Measurements from ENCODE around the gene C19orf67. TPM values are rescaled to one million over a fixed set of nuclear protein-coding genes. Genes with fewer than 3 reads are reported as not detected.

C19orf67 gene
- total RNA-seq, 5 donors from 2014 or later (not counting 1 experiment from before 2014, with no cell fraction given) = 0.53 to 0.98 (median 0.58) TPM; not detected in 2

DNA sequence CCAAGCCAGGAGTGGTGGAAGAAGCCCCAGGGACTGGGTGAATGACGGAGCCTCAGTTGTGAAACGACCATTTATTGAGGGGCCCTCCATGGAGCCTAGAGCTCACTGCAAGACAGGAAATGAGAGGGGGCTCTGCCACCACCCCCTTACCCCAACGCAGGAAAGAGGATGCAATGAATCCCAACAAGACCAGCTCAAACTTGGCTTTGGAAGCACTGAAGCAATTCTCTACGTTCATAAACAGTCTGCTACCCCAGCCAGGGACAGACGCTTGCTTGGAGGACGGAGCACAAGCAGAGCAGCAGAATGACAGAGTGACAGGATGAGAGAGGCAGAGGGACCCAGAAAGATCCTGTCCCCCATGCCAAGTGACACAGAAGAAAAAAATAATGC is 30.9 kb upstream of the C19orf67 start:
- Histone ChIP-seq H3K36me3 (ENCODE audit: control insufficient read depth in 2 of 2, extremely low read depth in 1 of 2, insufficient read depth in 1 of 2, low read length in 1 of 2) (no peaks in the 10 kb centered on the region), H3K27ac (ENCODE audit: low read length) (no peak overlapping the region), H3K4me3 (ENCODE audit: control insufficient read depth in 1 of 2, extremely low read depth in 1 of 2, low read length in 1 of 2) (peak overlapping the region; percentile 74 to 78), H3K9me3 (no peaks in the 10 kb centered on the region), H3K4me1 (ENCODE audit: control insufficient read depth in 1 of 2, extremely low read depth in 1 of 2, insufficient read depth in 2 of 2, low read length in 2 of 2) (peaks cover 31 to 61% of the 10 kb centered on the region in 2 experiments), H3K27me3 (replicated peaks in 1 of 2; ENCODE audit: control insufficient read depth in 2 of 2, extremely low read depth in 1 of 2, insufficient read depth in 2 of 2, low read length in 1 of 2) (no peaks in the 10 kb centered on the region)
- DNase-seq (no peak), ATAC-seq (replicated peaks in 1 of 4) (no peak)
- 25% methylated on average over 5 of the region's 6 CpGs for WGBS (ENCODE audit: insufficient coverage)
- H3K27me3 Mint-ChIP-seq = no peaks in the 10 kb centered on the region
- peak overlapping the region; percentile 88 to 95 (median 92) for H3K4me3 Mint-ChIP-seq
- H3K36me3 Mint-ChIP-seq = no peaks in the 10 kb centered on the region
- peak overlapping the region; percentile 72 to 80 for H3K27ac Mint-ChIP-seq
- H3K4me1 Mint-ChIP-seq = peaks cover 44 to 58% (median 57%) of the 10 kb centered on the region in 3 donors
- POLR2A ChIA-PET = interaction anchor here in 1 of 2 donors (0.5 to 0.6 kb wide), 2 partner anchors 323 to 839 kb away, joined by 3 read pairs; no protein-coding TSS in a partner anchor
- H3K9me3 Mint-ChIP-seq = no peaks in the 10 kb centered on the region
- CTCF ChIA-PET = interaction anchor here in 1 of 2 donors (0.6 to 2.3 kb wide), 3 partner anchors 20 to 342 kb away, joined by 3 to 10 read pairs (median 7); partner anchors contain the start of gene ASF1B

DNA sequence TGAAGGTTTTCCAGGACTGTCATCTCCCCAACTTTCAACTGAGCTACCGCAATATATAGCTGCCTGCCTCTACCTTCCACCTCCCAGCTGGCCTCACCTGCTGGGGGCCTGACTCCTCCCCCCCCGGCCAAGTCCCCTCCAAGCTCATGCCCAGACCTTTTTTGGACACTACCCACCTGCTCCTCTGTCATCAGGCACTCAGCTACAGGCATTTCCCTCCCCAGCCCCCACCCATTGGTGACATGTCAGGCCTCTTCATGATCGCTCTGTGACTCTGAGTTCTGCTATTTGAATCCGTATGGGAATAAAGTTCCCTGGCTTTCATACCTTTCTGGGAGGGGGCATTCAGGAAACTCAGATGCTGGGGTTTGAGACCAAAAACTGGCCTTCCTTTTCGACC is 30.2 kb upstream of the C19orf67 start:
- no peaks in the 10 kb centered on the region for H3K36me3 ChIP-seq (ENCODE audit: control insufficient read depth in 2 of 2, extremely low read depth in 1 of 2, insufficient read depth in 1 of 2, low read length in 1 of 2)
- H3K9me3 ChIP-seq = no peaks in the 10 kb centered on the region
- WGBS (ENCODE audit: insufficient coverage) = 82% methylated on average over 3 of the region's 5 CpGs
- Mint-ChIP-seq H3K9me3 (no peaks in the 10 kb centered on the region), H3K27me3 (no peaks in the 10 kb centered on the region), H3K4me1 (peaks cover 51 to 59% (median 59%) of the 10 kb centered on the region in 3 donors), H3K4me3 (peak overlapping the region; percentile 88 to 95 (median 92)), H3K36me3 (no peaks in the 10 kb centered on the region), H3K27ac (peak overlapping the region; percentile 23 to 66)
- H3K4me3 ChIP-seq (ENCODE audit: control insufficient read depth in 1 of 2, extremely low read depth in 1 of 2, low read length in 1 of 2) = no peak overlapping the region
- peaks cover 31 to 63% of the 10 kb centered on the region in 2 experiments for H3K4me1 ChIP-seq (ENCODE audit: control insufficient read depth in 1 of 2, extremely low read depth in 1 of 2, insufficient read depth in 2 of 2, low read length in 2 of 2)
- DNase-seq (no peak), ATAC-seq (replicated peaks in 1 of 4) (no peak)
- H3K27ac ChIP-seq (ENCODE audit: low read length) = no peak overlapping the region
- no peaks in the 10 kb centered on the region for H3K27me3 ChIP-seq (replicated peaks in 1 of 2; ENCODE audit: control insufficient read depth in 2 of 2, extremely low read depth in 1 of 2, insufficient read depth in 2 of 2, low read length in 1 of 2)
- ChIA-PET CTCF (interaction anchor here in 1 of 2 donors (1.0 to 2.3 kb wide), 2 partner anchors 21 to 34 kb away, joined by 5 to 10 read pairs; partner anchors contain the start of gene ASF1B), POLR2A (interaction anchor here in 1 of 2 donors (0.6 kb wide), 2 partner anchors 450 to 838 kb away, joined by 3 to 4 read pairs; no protein-coding TSS in a partner anchor)

DNA sequence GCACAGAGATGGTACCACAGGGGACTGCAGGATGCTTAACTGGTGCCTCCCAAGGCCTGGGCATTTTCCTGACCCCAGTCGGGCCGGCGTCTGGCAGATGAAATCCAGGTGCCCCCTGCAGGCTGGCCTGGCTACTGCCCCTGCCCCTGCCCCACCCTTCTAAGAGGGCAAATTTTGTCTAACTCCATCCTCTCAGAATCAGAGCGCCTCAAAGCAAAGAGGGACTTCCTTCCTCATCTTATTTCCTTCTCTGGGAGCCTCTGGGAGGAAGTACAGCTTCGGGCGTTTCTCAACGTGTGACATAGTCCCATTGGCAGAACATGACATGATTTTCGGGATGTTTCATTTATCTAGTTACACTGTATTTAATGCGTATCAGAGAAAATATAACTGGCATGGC is 29.3 kb upstream of the C19orf67 start:
- no CpG with 5 or more reads among the region's 9 CpGs for WGBS (ENCODE audit: insufficient coverage)
- DNase-seq (peak in 25 of 35 experiments; percentile 12 to 60 (median 30)), ATAC-seq (replicated peaks in 1 of 4) (no peak)
- peaks cover 31 to 63% of the 10 kb centered on the region in 2 experiments for H3K4me1 ChIP-seq (ENCODE audit: control insufficient read depth in 1 of 2, extremely low read depth in 1 of 2, insufficient read depth in 2 of 2, low read length in 2 of 2)
- no peaks in the 10 kb centered on the region for H3K27me3 ChIP-seq (replicated peaks in 1 of 2; ENCODE audit: control insufficient read depth in 2 of 2, extremely low read depth in 1 of 2, insufficient read depth in 2 of 2, low read length in 1 of 2)
- no peak overlapping the region for H3K27ac ChIP-seq (ENCODE audit: low read length)
- Mint-ChIP-seq H3K36me3 (no peaks in the 10 kb centered on the region), H3K4me1 (peaks cover 51 to 61% (median 59%) of the 10 kb centered on the region in 3 donors), H3K27me3 (no peaks in the 10 kb centered on the region), H3K9me3 (no peaks in the 10 kb centered on the region), H3K4me3 (no peak overlapping the region), H3K27ac (peak overlapping the region in 1 of 2 donors; percentile 22)
- H3K4me3 ChIP-seq (ENCODE audit: control insufficient read depth in 1 of 2, extremely low read depth in 1 of 2, low read length in 1 of 2) = no peak overlapping the region
- H3K9me3 ChIP-seq = no peaks in the 10 kb centered on the region
- no peaks in the 10 kb centered on the region for H3K36me3 ChIP-seq (ENCODE audit: control insufficient read depth in 2 of 2, extremely low read depth in 1 of 2, insufficient read depth in 1 of 2, low read length in 1 of 2)
- CTCF ChIA-PET = interaction anchor here (0.8 to 2.3 kb wide), 2 partner anchors 20 to 22 kb away, joined by 6 to 10 read pairs; partner anchors contain the start of gene ASF1B (in 1 of the 2)
- POLR2A ChIA-PET = interaction anchor here (0.6 to 0.7 kb wide), 3 partner anchors 172 to 451 kb away, joined by 3 to 4 read pairs (median 4); no protein-coding TSS in a partner anchor

DNA sequence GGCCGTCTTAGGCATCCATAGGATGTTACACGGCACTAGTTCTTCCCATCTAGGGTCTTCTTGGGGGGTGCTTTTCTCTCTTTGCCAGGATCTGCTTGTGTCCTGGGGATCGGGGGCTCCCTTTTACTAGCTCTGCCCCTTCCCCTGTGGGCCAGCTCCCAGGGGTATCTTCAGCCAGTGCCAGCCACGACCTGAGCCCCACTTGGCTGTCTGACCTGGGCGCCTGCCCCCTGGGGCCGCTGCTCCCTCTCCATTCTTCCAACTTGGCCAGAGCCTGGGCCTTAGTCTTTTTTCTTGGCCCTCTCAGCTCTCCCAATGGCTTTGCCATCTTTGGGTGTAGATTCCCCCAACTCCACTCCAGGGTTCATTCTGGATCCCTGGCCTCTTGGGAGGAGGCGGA is 28.9 kb upstream of the C19orf67 start:
- H3K27ac ChIP-seq (ENCODE audit: low read length) = no peak overlapping the region
- DNase-seq (no peak), ATAC-seq (replicated peaks in 1 of 4) (no peak)
- H3K27me3 Mint-ChIP-seq = no peaks in the 10 kb centered on the region
- POLR2A ChIA-PET = interaction anchor here in 1 of 2 donors (0.6 to 0.7 kb wide), 2 partner anchors 172 to 231 kb away, joined by 3 to 4 read pairs; no protein-coding TSS in a partner anchor
- H3K36me3 ChIP-seq (ENCODE audit: control insufficient read depth in 2 of 2, extremely low read depth in 1 of 2, insufficient read depth in 1 of 2, low read length in 1 of 2) = no peaks in the 10 kb centered on the region
- H3K27ac Mint-ChIP-seq = peak overlapping the region in 1 of 2 donors; percentile 22
- H3K4me1 ChIP-seq (ENCODE audit: control insufficient read depth in 1 of 2, extremely low read depth in 1 of 2, insufficient read depth in 2 of 2, low read length in 2 of 2) = peaks cover 31 to 63% of the 10 kb centered on the region in 2 experiments
- H3K9me3 ChIP-seq = no peaks in the 10 kb centered on the region
- H3K36me3 Mint-ChIP-seq = no peaks in the 10 kb centered on the region
- H3K4me1 Mint-ChIP-seq = peaks cover 51 to 61% (median 59%) of the 10 kb centered on the region in 3 donors
- no peak overlapping the region for H3K4me3 ChIP-seq (ENCODE audit: control insufficient read depth in 1 of 2, extremely low read depth in 1 of 2, low read length in 1 of 2)
- H3K4me3 Mint-ChIP-seq = no peak overlapping the region
- CTCF ChIA-PET = interaction anchor here (0.5 to 2.3 kb wide), 5 partner anchors 21 to 396 kb away, joined by 3 to 10 read pairs (median 3); partner anchors contain the start of gene ASF1B (in 1 of the 2)
- H3K27me3 ChIP-seq (replicated peaks in 1 of 2; ENCODE audit: control insufficient read depth in 2 of 2, extremely low read depth in 1 of 2, insufficient read depth in 2 of 2, low read length in 1 of 2) = no peaks in the 10 kb centered on the region
- 98% methylated on average over 7 of the region's 7 CpGs for WGBS (ENCODE audit: insufficient coverage)
- H3K9me3 Mint-ChIP-seq = no peaks in the 10 kb centered on the region

DNA sequence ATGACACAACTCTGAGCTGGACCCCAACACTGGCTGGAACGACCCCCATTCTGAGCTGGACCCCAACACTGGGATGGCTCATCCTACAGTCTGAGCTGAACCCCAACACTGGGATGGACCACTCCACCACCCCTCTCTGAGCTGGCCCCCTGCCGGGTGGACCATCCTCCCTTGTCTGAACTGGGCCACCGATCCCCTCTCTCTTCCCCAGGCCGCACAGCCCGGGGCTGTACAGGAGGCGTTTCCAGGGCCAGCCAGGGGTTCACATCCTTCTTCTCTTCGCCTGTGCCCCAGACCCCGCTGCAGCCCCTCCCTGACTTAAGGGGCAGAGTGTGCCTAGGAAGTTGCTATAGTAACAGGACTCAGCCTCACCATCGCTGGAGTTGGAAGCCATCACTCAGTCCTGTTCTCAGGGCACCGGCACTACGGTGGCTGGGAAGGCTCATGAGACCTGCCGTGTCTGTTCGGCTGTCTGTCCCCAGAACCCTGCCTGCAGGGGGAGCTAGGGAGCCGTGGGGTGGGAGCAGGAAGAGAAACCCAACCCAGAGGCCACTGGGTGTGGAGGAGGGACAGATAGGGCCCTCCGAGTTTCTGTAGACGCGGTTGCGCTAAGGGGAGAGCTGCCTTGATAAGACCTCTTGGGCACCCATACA is 28.3 kb upstream of the C19orf67 start:
- Mint-ChIP-seq H3K4me1 (peaks cover 48 to 58% (median 56%) of the 10 kb centered on the region in 3 donors), H3K36me3 (no peaks in the 10 kb centered on the region), H3K27me3 (no peaks in the 10 kb centered on the region), H3K4me3 (peak overlapping the region in 1 of 3 donors; percentile 49), H3K27ac (peak overlapping the region in 1 of 2 donors; percentile 11), H3K9me3 (no peaks in the 10 kb centered on the region)
- H3K9me3 ChIP-seq = no peaks in the 10 kb centered on the region
- WGBS (ENCODE audit: insufficient coverage) = 90% methylated on average over 14 of the region's 18 CpGs
- POLR2A ChIA-PET = interaction anchor here in 1 of 2 donors (0.5 kb wide), 1 partner anchor 441 kb away, joined by 3 read pairs; no protein-coding TSS in a partner anchor
- ATAC-seq (replicated peaks in 1 of 4) = no peak
- H3K4me1 ChIP-seq (ENCODE audit: control insufficient read depth in 1 of 2, extremely low read depth in 1 of 2, insufficient read depth in 2 of 2, low read length in 2 of 2) = peaks cover 31 to 62% of the 10 kb centered on the region in 2 experiments
- DNase-seq = peak in 22 of 35 experiments; percentile 10 to 69 (median 34)
- CTCF ChIA-PET = interaction anchor here in 1 of 2 donors (0.5 to 0.8 kb wide), 4 partner anchors 21 to 396 kb away, joined by 3 to 6 read pairs (median 3); no protein-coding TSS in a partner anchor
- no peaks in the 10 kb centered on the region for H3K36me3 ChIP-seq (ENCODE audit: control insufficient read depth in 2 of 2, extremely low read depth in 1 of 2, insufficient read depth in 1 of 2, low read length in 1 of 2)
- H3K27ac ChIP-seq (ENCODE audit: low read length) = no peak overlapping the region
- no peaks in the 10 kb centered on the region for H3K27me3 ChIP-seq (replicated peaks in 1 of 2; ENCODE audit: control insufficient read depth in 2 of 2, extremely low read depth in 1 of 2, insufficient read depth in 2 of 2, low read length in 1 of 2)
- H3K4me3 ChIP-seq (ENCODE audit: control insufficient read depth in 1 of 2, extremely low read depth in 1 of 2, low read length in 1 of 2) = no peak overlapping the region

- H3K27me3 Mint-ChIP-seq = no peaks in the 10 kb centered on the region
- ATAC-seq (replicated peaks in 1 of 4) (no peak), DNase-seq (no peak)
- H3K9me3 Mint-ChIP-seq = no peaks in the 10 kb centered on the region
- peaks cover 42 to 52% (median 51%) of the 10 kb centered on the region in 3 donors for H3K4me1 Mint-ChIP-seq
- ChIA-PET POLR2A (interaction anchor here in 1 of 2 donors (0.5 kb wide), 1 partner anchor 442 kb away, joined by 3 read pairs; no protein-coding TSS in a partner anchor), CTCF (no interaction called here)
- WGBS (ENCODE audit: insufficient coverage) = 92% methylated on average over 3 of the region's 12 CpGs
- peaks cover 29 to 54% of the 10 kb centered on the region in 2 experiments for H3K4me1 ChIP-seq (ENCODE audit: control insufficient read depth in 1 of 2, extremely low read depth in 1 of 2, insufficient read depth in 2 of 2, low read length in 2 of 2)
- H3K4me3 ChIP-seq (ENCODE audit: control insufficient read depth in 1 of 2, extremely low read depth in 1 of 2, low read length in 1 of 2) = no peak overlapping the region
- no peaks in the 10 kb centered on the region for H3K36me3 Mint-ChIP-seq
- H3K27ac ChIP-seq (ENCODE audit: low read length) = no peak overlapping the region
- H3K27ac Mint-ChIP-seq = peak overlapping the region in 1 of 2 donors; percentile 34
- no peaks in the 10 kb centered on the region for H3K36me3 ChIP-seq (ENCODE audit: control insufficient read depth in 2 of 2, extremely low read depth in 1 of 2, insufficient read depth in 1 of 2, low read length in 1 of 2)
- no peaks in the 10 kb centered on the region for H3K9me3 ChIP-seq
- peak overlapping the region in 1 of 3 donors; percentile 13 for H3K4me3 Mint-ChIP-seq
- H3K27me3 ChIP-seq (replicated peaks in 1 of 2; ENCODE audit: control insufficient read depth in 2 of 2, extremely low read depth in 1 of 2, insufficient read depth in 2 of 2, low read length in 1 of 2) = no peaks in the 10 kb centered on the region
These were observed 27.3 kb upstream of the C19orf67 start for GRCh38 chr19:14112809-14113385.
